ENCODE results near the gene SNRNP25. TPM values are rescaled to one million over a fixed set of nuclear protein-coding genes. Genes with fewer than 3 reads are reported as not detected.

The SNRNP25 gene
- total and polyA plus RNA-seq, 9 donors: 23.8 to 31.9 (median 29.4) TPM

DNA sequence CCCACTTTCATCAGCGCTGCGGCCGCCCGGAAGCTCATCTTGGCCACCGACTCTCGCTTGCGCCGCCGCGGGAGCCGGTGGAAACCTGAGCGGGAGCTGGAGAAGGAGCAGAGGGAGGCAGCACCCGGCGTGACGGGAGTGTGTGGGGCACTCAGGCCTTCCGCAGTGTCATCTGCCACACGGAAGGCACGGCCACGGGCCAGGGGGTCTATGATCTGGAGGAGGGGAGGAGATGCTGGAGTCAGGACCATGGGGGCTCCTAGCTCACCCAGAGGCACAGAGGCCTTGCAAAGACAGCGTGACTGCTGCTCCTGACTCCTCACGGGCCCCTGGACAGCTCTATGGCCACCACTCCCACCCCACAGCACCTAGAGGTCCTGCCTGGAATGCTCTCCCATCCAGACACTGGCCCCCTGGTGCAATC is 9.4 kb downstream of the SNRNP25 start:
- peaks cover 71% of the 10 kb centered on the region for H3K36me3 ChIP-seq (ENCODE audit: control insufficient read depth, insufficient read depth, low read length)
- WGBS (ENCODE audit: insufficient coverage): 95% methylated on average over 21 of the region's 21 CpGs
- no peaks in the 10 kb centered on the region for H3K27me3 ChIP-seq (ENCODE audit: control insufficient read depth, insufficient read depth, low read length)
- H3K9me3 ChIP-seq (replicated peaks; ENCODE audit: control insufficient read depth, low read depth, low read length): no peaks in the 10 kb centered on the region
- H3K27ac ChIP-seq (ENCODE audit: low read length): no peak overlapping the region
- H3K4me3 ChIP-seq (ENCODE audit: low read length): no peak overlapping the region
- H3K4me1 ChIP-seq (ENCODE audit: control insufficient read depth, insufficient read depth, low read length): peaks cover 40% of the 10 kb centered on the region
- no peak for DNase-seq

DNA sequence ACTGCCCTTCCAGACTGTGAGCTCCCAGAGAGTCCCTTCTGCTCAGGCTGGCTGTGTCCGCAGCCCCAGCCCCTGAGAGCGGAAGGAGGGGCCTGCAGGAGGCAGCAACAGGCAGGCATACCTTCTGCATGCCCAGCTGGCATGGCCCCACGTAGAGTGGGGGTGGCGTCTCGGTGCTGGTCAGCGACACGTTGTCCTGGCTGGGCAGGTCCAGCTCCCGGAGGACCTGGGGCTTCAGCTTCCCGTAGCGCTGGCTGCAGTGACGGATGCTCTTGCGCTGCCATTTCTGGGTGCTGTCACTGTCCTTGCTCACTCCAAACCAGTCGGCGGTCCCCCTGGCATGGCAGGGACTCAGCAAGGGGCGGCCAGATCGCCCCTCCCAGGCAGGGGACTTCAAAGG is 9.8 kb downstream of the SNRNP25 start:
- WGBS (ENCODE audit: insufficient coverage): 84% methylated on average over 16 of the region's 16 CpGs
- Histone ChIP-seq H3K36me3 (ENCODE audit: control insufficient read depth, insufficient read depth, low read length) (peaks cover 66% of the 10 kb centered on the region), H3K4me1 (ENCODE audit: control insufficient read depth, insufficient read depth, low read length) (peaks cover 45% of the 10 kb centered on the region), H3K27ac (ENCODE audit: low read length) (no peak overlapping the region), H3K9me3 (replicated peaks; ENCODE audit: control insufficient read depth, low read depth, low read length) (no peaks in the 10 kb centered on the region), H3K4me3 (ENCODE audit: low read length) (no peak overlapping the region), H3K27me3 (ENCODE audit: control insufficient read depth, insufficient read depth, low read length) (no peaks in the 10 kb centered on the region)
- DNase-seq: peak; percentile 6

DNA sequence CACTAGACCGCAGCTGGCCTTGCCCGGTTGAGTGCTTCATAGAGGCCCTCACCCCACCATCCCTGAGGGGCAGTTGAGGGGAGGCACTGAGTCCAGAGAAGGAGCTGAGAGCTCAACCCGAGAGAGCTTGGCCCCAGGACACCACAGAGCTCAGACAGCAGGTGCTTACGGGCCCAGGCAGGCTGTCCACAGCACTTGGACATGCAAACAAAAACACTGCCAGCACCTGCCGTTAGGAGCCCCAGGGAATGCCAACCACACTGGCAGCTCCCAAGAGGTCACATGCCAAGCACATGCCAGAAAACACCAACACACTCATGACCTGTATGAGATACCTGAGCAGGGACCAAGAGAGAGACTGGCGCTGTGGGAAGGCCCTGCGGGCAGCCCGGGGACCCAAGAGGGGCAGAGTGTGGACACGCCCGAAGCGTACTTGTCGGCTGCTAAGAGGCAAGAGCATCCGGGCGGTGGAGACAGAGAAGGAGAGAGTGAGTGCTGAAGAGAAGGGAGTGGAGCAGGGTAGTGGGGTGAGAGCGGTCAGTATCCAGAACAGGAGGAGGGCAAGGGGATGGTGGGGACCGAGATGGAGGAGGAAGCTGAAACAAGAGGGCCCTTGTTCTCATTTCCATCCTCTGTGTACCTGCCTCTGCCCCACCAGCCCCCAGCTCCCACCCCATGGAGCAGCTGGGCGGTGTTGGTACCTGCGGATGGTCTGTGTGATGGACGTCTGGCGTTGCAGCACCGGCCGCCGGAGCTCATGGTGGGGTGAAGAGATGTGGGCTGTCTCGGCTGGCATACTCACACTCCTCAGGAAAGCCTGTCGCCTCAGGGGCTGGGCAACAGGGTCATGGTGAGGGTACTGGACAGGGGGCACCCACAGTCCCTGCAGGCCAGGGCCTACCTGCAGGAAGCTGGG is 10.6 kb downstream of the SNRNP25 start:
- 86% methylated on average over 12 of the region's 25 CpGs for WGBS (ENCODE audit: insufficient coverage)
- peak; percentile 12 for DNase-seq
- Histone ChIP-seq H3K9me3 (replicated peaks; ENCODE audit: control insufficient read depth, low read depth, low read length) (no peaks in the 10 kb centered on the region), H3K4me1 (ENCODE audit: control insufficient read depth, insufficient read depth, low read length) (peaks cover 53% of the 10 kb centered on the region), H3K4me3 (ENCODE audit: low read length) (no peak overlapping the region), H3K27me3 (ENCODE audit: control insufficient read depth, insufficient read depth, low read length) (no peaks in the 10 kb centered on the region), H3K36me3 (ENCODE audit: control insufficient read depth, insufficient read depth, low read length) (peaks cover 58% of the 10 kb centered on the region), H3K27ac (ENCODE audit: low read length) (no peak overlapping the region)

DNA sequence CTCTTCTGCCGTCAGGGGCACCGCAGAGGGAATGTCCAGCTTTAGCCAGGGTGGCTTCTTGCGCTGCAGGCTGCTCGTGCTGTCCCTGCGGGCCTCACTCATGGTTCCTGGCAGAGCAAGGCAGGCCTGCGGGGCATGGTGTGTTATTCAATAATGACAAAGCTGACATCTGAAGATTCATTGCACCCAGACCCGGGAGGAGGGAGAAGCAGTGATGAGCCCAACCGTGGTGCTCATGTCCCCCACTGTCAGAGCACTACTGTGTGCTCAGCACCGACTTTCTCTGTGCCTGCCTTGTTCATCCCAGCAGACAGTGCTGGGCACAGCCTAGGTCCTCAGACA is 11.3 kb downstream of the SNRNP25 start:
- Histone ChIP-seq H3K27ac (ENCODE audit: low read length) (no peak overlapping the region), H3K36me3 (ENCODE audit: control insufficient read depth, insufficient read depth, low read length) (peaks cover 56% of the 10 kb centered on the region), H3K4me1 (ENCODE audit: control insufficient read depth, insufficient read depth, low read length) (peaks cover 59% of the 10 kb centered on the region), H3K4me3 (ENCODE audit: low read length) (no peak overlapping the region), H3K27me3 (ENCODE audit: control insufficient read depth, insufficient read depth, low read length) (no peaks in the 10 kb centered on the region), H3K9me3 (replicated peaks; ENCODE audit: control insufficient read depth, low read depth, low read length) (no peaks in the 10 kb centered on the region)
- 83% methylated on average over 7 of the region's 9 CpGs for WGBS (ENCODE audit: insufficient coverage)
- DNase-seq: no peak

DNA sequence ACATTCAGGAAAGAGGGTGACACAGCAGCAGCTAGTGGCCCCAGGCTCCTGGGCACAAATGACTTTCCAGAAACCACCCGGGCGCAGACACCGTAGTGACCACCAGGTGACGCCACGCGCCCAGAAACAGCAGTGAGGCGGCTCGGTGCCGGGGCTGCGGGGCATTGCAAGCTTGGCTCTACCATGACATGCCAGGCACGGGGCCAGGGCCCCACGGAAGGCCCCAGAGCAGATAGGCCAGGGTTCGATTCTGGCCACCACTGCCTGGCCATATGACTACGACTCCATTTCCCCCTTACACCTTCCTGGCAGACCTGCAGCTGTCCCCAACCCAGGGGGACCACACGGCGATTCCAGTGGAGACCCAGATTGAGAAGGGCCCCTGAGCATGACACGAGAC is 12.1 kb downstream of the SNRNP25 start:
- H3K4me1 ChIP-seq (ENCODE audit: control insufficient read depth, insufficient read depth, low read length): peaks cover 68% of the 10 kb centered on the region
- DNase-seq: peak; percentile 71

DNA sequence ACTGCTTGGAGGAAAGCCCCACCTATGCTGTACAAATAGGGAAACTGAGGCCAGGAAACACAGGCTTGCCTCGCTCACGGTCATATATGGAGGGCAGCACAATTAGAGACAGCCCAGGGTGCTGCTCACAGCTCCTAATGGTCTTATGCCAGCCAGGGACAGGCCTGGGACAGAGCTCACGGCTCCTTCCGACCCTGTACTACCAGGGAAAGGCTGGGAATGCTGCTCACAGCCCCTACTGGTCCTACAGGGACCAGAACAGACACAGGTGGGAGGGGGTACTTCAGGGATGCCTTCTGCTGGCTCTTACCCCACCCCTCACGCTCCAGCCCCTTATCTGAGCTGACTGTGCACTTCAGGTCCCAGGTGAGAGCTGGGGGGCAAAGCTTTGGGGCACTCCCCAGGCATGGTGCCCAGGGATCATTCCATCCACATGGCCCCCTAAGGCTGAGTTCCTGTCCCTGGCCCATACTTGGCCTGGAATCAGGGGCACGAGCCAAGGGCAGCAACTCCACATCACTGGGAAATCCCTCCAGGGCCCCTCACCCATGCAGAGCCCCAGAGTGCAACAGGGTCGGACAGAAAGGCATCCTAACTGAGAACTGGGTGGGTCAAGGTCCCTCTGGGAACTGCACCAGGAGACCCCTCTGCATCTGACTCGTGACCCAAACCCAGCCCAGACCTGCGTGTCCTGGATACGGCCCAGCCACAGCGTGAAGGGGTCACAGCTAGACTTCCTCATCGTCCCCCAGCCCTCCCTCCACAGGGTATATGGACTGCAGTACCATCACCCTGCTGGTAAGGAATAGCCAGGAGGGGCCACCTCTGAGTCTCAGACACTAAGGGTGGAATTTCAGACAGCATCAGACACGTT is 12.9 kb downstream of the SNRNP25 start:
- peaks cover 41% of the 10 kb centered on the region for H3K36me3 ChIP-seq (ENCODE audit: control insufficient read depth, insufficient read depth, low read length)
- H3K27ac ChIP-seq (ENCODE audit: low read length): peak overlapping the region; percentile 29
- no peaks in the 10 kb centered on the region for H3K27me3 ChIP-seq (ENCODE audit: control insufficient read depth, insufficient read depth, low read length)
- DNase-seq: no peak
- WGBS (ENCODE audit: insufficient coverage): 56% methylated on average over 8 of the region's 13 CpGs
- H3K4me1 ChIP-seq (ENCODE audit: control insufficient read depth, insufficient read depth, low read length): peaks cover 76% of the 10 kb centered on the region
- no peaks in the 10 kb centered on the region for H3K9me3 ChIP-seq (replicated peaks; ENCODE audit: control insufficient read depth, low read depth, low read length)
- no peak overlapping the region for H3K4me3 ChIP-seq (ENCODE audit: low read length)

More for the DNA sequence above, 12.1 kb downstream of the SNRNP25 start:
- Histone ChIP-seq H3K27ac (ENCODE audit: low read length) (no peak overlapping the region), H3K9me3 (replicated peaks; ENCODE audit: control insufficient read depth, low read depth, low read length) (no peaks in the 10 kb centered on the region), H3K27me3 (ENCODE audit: control insufficient read depth, insufficient read depth, low read length) (no peaks in the 10 kb centered on the region), H3K36me3 (ENCODE audit: control insufficient read depth, insufficient read depth, low read length) (peaks cover 48% of the 10 kb centered on the region), H3K4me3 (ENCODE audit: low read length) (no peak overlapping the region)
- WGBS (ENCODE audit: insufficient coverage): 6% methylated on average over 13 of the region's 17 CpGs

DNA sequence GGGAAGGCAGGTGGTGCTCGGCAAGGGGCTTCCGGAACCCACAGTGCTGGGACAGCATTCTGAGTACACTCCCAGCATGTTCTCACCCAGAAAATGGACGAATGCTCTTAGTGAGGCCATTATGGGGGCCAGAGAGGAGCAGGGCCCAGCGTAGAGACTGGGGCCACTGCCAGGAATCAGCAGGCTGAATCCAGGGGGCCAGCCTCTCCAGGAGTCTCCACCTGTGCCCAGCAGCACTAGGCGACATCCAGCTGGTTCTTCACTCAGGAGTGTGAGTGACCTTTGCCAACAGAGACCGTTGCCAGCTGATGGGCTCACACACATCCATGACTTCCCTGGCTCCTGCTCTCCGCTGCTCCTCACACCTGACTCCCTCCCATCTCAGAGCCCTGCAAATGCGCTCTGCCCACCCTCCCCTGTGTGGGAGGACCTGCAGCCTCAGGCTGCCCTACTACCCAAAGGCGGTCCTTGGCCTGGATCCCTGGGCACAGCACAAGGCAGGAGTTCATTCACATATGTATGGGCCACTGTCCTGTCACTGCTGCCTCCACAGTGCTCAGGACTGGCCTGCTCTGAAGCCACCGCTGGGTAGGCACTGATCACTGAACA is 13.7 kb downstream of the SNRNP25 start:
- 37% methylated on average over 10 of the region's 10 CpGs for WGBS (ENCODE audit: insufficient coverage)
- Histone ChIP-seq H3K9me3 (replicated peaks; ENCODE audit: control insufficient read depth, low read depth, low read length) (no peaks in the 10 kb centered on the region), H3K27ac (ENCODE audit: low read length) (peak overlapping the region; percentile 29), H3K36me3 (ENCODE audit: control insufficient read depth, insufficient read depth, low read length) (peaks cover 34% of the 10 kb centered on the region), H3K4me1 (ENCODE audit: control insufficient read depth, insufficient read depth, low read length) (peaks cover 76% of the 10 kb centered on the region), H3K4me3 (ENCODE audit: low read length) (no peak overlapping the region), H3K27me3 (ENCODE audit: control insufficient read depth, insufficient read depth, low read length) (no peaks in the 10 kb centered on the region)
- DNase-seq: peak; percentile 68

DNA sequence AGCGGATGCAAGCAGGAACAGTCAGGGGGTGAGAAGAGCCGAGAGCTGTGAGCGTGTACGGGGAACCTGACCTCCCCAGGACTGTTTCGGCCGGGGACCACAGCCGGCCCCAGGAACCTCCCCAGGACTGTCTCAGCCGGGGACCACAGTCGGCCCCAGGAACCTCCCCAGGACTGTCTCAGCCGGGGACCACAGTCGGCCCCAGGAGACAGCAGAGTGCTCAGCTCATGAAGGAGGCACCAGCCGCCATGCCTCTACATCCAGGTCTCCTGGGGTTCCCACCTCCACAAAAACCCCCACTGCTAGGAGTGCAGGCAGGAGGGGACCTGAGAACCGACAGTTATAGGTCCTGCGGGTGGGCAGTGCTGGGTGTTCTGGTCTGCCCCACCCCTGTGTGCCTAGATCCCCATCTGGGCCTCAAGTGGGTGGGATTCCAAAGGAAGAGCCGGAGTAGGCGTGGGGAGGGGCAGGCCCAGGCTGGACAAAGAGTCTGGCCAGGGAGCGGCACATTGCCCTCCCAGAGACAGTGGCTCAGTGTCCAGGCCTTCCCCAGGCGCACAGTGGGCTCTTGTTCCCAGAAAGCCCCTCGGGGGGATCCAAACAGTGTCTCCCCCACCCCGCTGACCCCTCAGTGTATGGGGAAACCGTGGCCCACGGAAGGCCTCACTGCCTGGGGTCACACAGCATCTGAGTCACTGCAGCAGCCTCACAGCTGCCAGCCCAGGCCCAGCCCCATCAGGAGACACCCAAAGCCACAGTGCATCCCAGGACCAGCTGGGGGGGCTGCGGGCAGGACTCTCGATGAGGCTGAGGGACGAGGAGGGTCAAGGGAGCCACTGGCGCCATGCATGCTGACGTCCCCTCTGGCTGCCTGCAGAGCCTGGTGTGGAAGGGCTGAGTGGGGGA is 14.5 kb downstream of the SNRNP25 start:
- H3K4me3 ChIP-seq (ENCODE audit: low read length): no peak overlapping the region
- WGBS (ENCODE audit: insufficient coverage): 57% methylated on average over 24 of the region's 27 CpGs
- H3K36me3 ChIP-seq (ENCODE audit: control insufficient read depth, insufficient read depth, low read length): peaks cover 25% of the 10 kb centered on the region
- no peak overlapping the region for H3K27ac ChIP-seq (ENCODE audit: low read length)
- H3K27me3 ChIP-seq (ENCODE audit: control insufficient read depth, insufficient read depth, low read length): no peaks in the 10 kb centered on the region
- no peaks in the 10 kb centered on the region for H3K9me3 ChIP-seq (replicated peaks; ENCODE audit: control insufficient read depth, low read depth, low read length)
- H3K4me1 ChIP-seq (ENCODE audit: control insufficient read depth, insufficient read depth, low read length): peaks cover 80% of the 10 kb centered on the region
- DNase-seq: peak; percentile 51

DNA sequence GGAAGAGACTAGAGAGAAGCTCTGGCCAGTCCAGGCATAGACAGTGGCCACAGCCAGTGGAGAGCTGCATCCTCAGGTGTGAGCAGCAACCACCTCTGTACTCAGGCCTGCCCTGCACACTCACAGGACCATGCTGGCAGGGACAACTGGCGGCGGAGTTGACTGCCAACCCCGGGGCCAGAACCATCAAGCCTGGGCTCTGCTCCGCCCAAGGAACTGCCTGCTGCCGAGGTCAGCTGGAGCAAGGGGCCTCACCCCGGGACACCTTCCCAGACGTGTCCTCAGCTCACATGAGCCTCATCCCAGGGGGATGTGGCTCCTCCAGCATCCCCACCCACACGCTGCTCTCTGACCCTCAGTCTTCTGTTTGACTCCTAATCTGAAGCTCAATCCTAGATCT is 15.6 kb downstream of the SNRNP25 start:
- DNase-seq: no peak
- Histone ChIP-seq H3K36me3 (ENCODE audit: control insufficient read depth, insufficient read depth, low read length) (peaks cover 15% of the 10 kb centered on the region), H3K4me3 (ENCODE audit: low read length) (no peak overlapping the region), H3K4me1 (ENCODE audit: control insufficient read depth, insufficient read depth, low read length) (peaks cover 81% of the 10 kb centered on the region), H3K27ac (ENCODE audit: low read length) (no peak overlapping the region), H3K9me3 (replicated peaks; ENCODE audit: control insufficient read depth, low read depth, low read length) (no peaks in the 10 kb centered on the region), H3K27me3 (ENCODE audit: control insufficient read depth, insufficient read depth, low read length) (no peaks in the 10 kb centered on the region)
- 56% methylated on average over 6 of the region's 8 CpGs for WGBS (ENCODE audit: insufficient coverage)
